ENCODE measurements around the gene THAP5. TPM values are rescaled to one million over a fixed set of nuclear protein-coding genes. Genes with fewer than 3 reads are reported as not detected.
"Not testable (repeated sequence)": the region's sequence is repeated elsewhere in the genome, so short reads cannot be mapped to it uniquely, and the experiment has no call there.

The THAP5 gene
- total and polyA plus RNA-seq, 5 donors = 10.0 to 31.1 (median 30.5) TPM

DNA sequence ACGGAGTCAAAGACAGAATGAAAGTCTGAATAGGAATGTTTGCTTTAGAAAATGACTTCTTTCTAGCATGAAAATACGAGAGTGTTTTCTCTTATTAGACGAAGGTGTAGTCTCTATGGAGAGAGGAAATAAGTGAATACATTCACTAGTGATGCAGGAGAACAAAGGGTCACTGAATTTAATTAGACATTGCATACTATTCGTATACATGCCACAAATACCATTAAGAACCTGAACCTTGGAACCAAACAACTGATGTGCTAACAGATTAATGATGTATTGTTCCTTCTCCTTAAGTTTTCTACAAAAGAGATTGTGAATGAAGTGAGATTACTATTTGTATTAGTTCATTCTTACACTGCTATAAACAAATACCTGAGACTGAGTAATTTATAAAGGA, 10.3 kb downstream of the THAP5 start:
- intact Hi-C loops (cut with DNase I) = no loop called here
- WGBS = 89% methylated on average over 4 of the region's 4 CpGs
- H3K4me1 ChIP-seq (ENCODE audit: control insufficient read depth, insufficient read depth, low read length) = no peaks in the 10 kb centered on the region
- H3K9me3 ChIP-seq (ENCODE audit: control insufficient read depth, low read length) = no peaks in the 10 kb centered on the region
- ATAC-seq = no peak
- H3K4me3 ChIP-seq (ENCODE audit: low read length) = no peak overlapping the region
- H3K27ac ChIP-seq (ENCODE audit: low read length) = no peak overlapping the region
- H3K27me3 ChIP-seq (ENCODE audit: control insufficient read depth, insufficient read depth) = no peaks in the 10 kb centered on the region
- DNase-seq = no peak

GRCh38 chr7:108557617-108558016, 11.9 kb downstream of the THAP5 start:
- ATAC-seq = no peak
- Histone ChIP-seq H3K4me1 (ENCODE audit: control insufficient read depth, insufficient read depth, low read length) (no peaks in the 10 kb centered on the region), H3K4me3 (ENCODE audit: low read length) (no peak overlapping the region), H3K27ac (ENCODE audit: low read length) (no peak overlapping the region), H3K27me3 (ENCODE audit: control insufficient read depth, insufficient read depth) (no peaks in the 10 kb centered on the region), H3K9me3 (ENCODE audit: control insufficient read depth, low read length) (no peaks in the 10 kb centered on the region)
- WGBS = 100% methylated on average over 1 of the region's 1 CpG
- DNase-seq = no peak
- intact Hi-C loops (cut with DNase I) = no loop called here

GRCh38 chr7:108557191-108557590, 12.3 kb downstream of the THAP5 start:
- no peak for DNase-seq
- no peaks in the 10 kb centered on the region for H3K4me1 ChIP-seq (ENCODE audit: control insufficient read depth, insufficient read depth, low read length)
- H3K9me3 ChIP-seq (ENCODE audit: control insufficient read depth, low read length) = no peaks in the 10 kb centered on the region
- ATAC-seq = no peak
- H3K4me3 ChIP-seq (ENCODE audit: low read length) = no peak overlapping the region
- no peaks in the 10 kb centered on the region for H3K27me3 ChIP-seq (ENCODE audit: control insufficient read depth, insufficient read depth)
- intact Hi-C loops (cut with DNase I) = no loop called here
- WGBS = 98% methylated on average over 3 of the region's 3 CpGs
- no peak overlapping the region for H3K27ac ChIP-seq (ENCODE audit: low read length)

DNA sequence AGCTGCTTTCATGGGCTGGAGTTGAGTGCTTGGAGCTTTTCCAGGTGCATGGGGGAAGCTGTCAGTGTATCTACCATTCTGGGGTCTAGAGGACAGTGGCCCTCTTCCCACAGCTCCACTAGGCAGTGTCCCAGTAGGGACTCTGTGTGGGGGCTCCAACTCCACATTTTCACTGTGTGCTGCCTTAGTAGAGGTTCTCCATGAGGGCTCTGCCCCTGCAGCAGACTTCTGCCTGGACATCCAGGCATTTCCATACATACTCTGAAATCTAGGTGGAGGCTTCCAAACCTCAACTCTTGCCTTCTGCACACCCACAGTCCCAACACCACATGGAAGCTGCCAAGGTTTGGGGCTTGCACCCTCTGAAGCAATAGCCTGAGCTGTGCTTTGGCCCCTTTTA, 12.8 kb downstream of the THAP5 start:
- not testable (repeated sequence) for H3K27me3 ChIP-seq (ENCODE audit: control insufficient read depth, insufficient read depth)

DNA sequence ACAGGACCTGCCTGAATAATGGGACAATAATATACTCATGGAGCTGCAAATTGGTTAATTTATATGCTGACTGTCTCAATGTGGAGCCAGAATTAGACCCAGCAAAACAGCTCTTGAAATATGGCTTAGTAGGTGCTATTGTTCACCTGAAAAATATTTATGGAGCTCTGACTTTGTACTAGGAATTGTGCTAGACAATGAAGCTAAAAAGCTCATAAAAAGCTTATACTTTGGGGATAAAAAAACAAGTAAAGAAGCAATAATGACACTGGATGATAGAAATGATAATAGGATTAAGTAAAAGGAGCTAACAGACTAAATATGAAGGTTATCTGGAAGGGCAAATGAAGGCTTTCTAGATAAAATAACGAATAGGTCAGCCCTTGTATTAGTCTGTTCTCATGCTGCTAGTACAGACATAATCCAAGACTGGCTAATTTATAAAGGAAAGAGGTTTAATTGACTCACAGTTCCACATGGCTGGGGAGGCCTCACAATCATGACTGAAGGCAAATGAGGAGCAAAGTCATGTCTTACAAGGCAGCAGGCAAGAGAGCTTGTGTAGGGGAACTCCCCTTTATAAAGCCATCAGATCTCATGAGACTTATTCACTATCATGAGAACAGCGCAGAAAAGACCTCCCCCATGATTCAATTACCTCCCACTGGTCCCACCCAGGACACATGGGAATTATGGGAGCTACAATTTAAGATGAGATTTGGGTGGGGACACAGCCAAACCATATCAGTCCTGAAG, 21.2 kb downstream of the THAP5 start:
- 75% methylated on average over 2 of the region's 2 CpGs for WGBS
- H3K27ac ChIP-seq (ENCODE audit: low read length); DNase-seq; H3K9me3 ChIP-seq (ENCODE audit: control insufficient read depth, low read length); intact Hi-C loops (cut with DNase I); H3K4me1 ChIP-seq (ENCODE audit: control insufficient read depth, insufficient read depth, low read length); H3K4me3 ChIP-seq (ENCODE audit: low read length); ATAC-seq; H3K27me3 ChIP-seq (ENCODE audit: control insufficient read depth, insufficient read depth): not testable (repeated sequence)

More for the DNA sequence above, 12.8 kb downstream of the THAP5 start:
- H3K4me1 ChIP-seq (ENCODE audit: control insufficient read depth, insufficient read depth, low read length); ATAC-seq; H3K27ac ChIP-seq (ENCODE audit: low read length); H3K4me3 ChIP-seq (ENCODE audit: low read length); DNase-seq; H3K9me3 ChIP-seq (ENCODE audit: control insufficient read depth, low read length); intact Hi-C loops (cut with DNase I): not testable (repeated sequence)

- Histone ChIP-seq H3K9me3 (ENCODE audit: control insufficient read depth, low read length) (no peaks in the 10 kb centered on the region), H3K27me3 (ENCODE audit: control insufficient read depth, insufficient read depth) (no peaks in the 10 kb centered on the region), H3K27ac (ENCODE audit: low read length) (no peak overlapping the region), H3K4me1 (ENCODE audit: control insufficient read depth, insufficient read depth, low read length) (no peaks in the 10 kb centered on the region), H3K4me3 (ENCODE audit: low read length) (no peak overlapping the region)
- no peak for ATAC-seq
- WGBS = 76% methylated on average over 2 of the region's 2 CpGs
- DNase-seq = no peak
- intact Hi-C loops (cut with DNase I) = no loop called here
Measured at GRCh38 chr7:108541478-108541877, 28.0 kb downstream of the THAP5 start.

- WGBS = 90% methylated on average over 4 of the region's 4 CpGs
- H3K4me3 ChIP-seq (ENCODE audit: low read length); H3K27me3 ChIP-seq (ENCODE audit: control insufficient read depth, insufficient read depth); H3K4me1 ChIP-seq (ENCODE audit: control insufficient read depth, insufficient read depth, low read length); H3K27ac ChIP-seq (ENCODE audit: low read length); DNase-seq; H3K9me3 ChIP-seq (ENCODE audit: control insufficient read depth, low read length); ATAC-seq; intact Hi-C loops (cut with DNase I): not testable (repeated sequence)
Measured at GRCh38 chr7:108538685-108539084, 30.8 kb downstream of the THAP5 start.

DNA sequence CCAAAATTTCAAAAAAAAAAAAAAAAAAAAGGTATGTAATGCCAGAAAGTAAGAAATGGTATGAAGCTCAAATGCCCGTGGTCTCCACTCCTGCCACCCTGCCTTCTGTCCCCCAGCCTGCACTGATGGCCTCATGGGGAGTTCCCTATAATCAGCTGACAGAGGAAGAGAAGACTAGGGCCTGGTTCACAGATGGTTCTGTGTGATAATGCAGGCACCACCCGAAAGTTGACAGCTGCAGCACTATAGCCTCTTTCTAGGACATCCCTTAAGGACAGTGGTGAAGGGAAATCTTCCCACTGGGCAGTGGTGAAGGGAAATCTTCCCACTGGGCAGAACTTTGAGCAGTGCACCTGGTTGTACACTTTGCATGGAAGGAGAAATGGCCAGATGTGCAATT, 31.3 kb downstream of the THAP5 start:
- H3K4me1 ChIP-seq (ENCODE audit: control insufficient read depth, insufficient read depth, low read length); H3K27ac ChIP-seq (ENCODE audit: low read length); DNase-seq; H3K27me3 ChIP-seq (ENCODE audit: control insufficient read depth, insufficient read depth); H3K4me3 ChIP-seq (ENCODE audit: low read length); ATAC-seq; H3K9me3 ChIP-seq (ENCODE audit: control insufficient read depth, low read length); intact Hi-C loops (cut with DNase I): not testable (repeated sequence)
- WGBS = 61% methylated on average over 2 of the region's 2 CpGs

DNA sequence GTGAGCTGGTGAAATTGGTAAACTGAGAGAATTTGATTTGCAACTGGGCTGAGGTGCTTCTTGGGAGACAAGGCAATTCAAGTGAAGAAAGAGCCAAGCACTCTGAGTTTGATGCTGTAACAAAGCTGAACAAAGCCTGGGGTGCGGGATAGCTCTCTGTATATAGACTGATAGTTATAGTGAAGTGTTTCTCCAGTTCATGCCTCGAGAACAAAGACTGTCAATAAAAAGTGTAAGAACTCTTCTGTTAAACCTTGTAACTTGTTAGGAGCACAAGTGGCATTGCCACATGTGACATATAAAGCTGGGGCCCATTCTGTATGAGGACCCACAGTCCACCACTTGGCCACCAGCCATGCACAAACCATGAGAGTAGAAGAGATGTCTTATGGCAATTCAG, 32.3 kb downstream of the THAP5 start:
- WGBS = 87% methylated on average over 2 of the region's 2 CpGs
- no peak for DNase-seq

GRCh38 chr7:108535744-108536143, 33.8 kb downstream of the THAP5 start:
- 45% methylated on average over 1 of the region's 1 CpG for WGBS
- H3K9me3 ChIP-seq (ENCODE audit: control insufficient read depth, low read length) = no peaks in the 10 kb centered on the region
- H3K27me3 ChIP-seq (ENCODE audit: control insufficient read depth, insufficient read depth) = no peaks in the 10 kb centered on the region
- H3K4me1 ChIP-seq (ENCODE audit: control insufficient read depth, insufficient read depth, low read length) = no peaks in the 10 kb centered on the region
- no peak overlapping the region for H3K27ac ChIP-seq (ENCODE audit: low read length)
- intact Hi-C loops (cut with DNase I) = no loop called here
- H3K4me3 ChIP-seq (ENCODE audit: low read length) = no peak overlapping the region
- ATAC-seq (no peak), DNase-seq (no peak)

More for the DNA sequence above, 32.3 kb downstream of the THAP5 start:
- Histone ChIP-seq H3K4me3 (ENCODE audit: low read length) (no peak overlapping the region), H3K27me3 (ENCODE audit: control insufficient read depth, insufficient read depth) (no peaks in the 10 kb centered on the region), H3K9me3 (ENCODE audit: control insufficient read depth, low read length) (no peaks in the 10 kb centered on the region), H3K27ac (ENCODE audit: low read length) (no peak overlapping the region), H3K4me1 (ENCODE audit: control insufficient read depth, insufficient read depth, low read length) (no peaks in the 10 kb centered on the region)
- no peak for ATAC-seq
- intact Hi-C loops (cut with DNase I) = no loop called here

DNA sequence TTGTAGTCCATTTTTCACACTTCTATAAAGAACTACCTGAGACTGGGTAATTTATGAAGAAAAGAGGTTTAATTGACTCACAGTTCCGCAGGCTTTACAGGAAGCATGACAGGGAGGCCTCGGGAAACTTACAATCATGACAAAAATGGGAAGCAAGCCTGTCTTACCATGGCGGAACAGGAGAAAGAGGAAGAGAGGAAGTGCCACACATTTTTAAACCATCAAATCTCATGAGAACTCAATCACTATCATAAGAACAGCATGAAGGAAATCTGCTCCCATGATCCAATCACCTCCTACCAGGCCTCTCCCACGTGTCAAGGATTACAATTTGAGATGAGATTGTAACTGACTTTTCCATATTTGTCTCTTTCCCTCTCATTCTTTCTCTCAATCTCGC, 34.2 kb downstream of the THAP5 start:
- DNase-seq (no peak), ATAC-seq (no peak)
- Histone ChIP-seq H3K4me3 (ENCODE audit: low read length) (no peak overlapping the region), H3K27me3 (ENCODE audit: control insufficient read depth, insufficient read depth) (no peaks in the 10 kb centered on the region), H3K9me3 (ENCODE audit: control insufficient read depth, low read length) (no peaks in the 10 kb centered on the region), H3K27ac (ENCODE audit: low read length) (no peak overlapping the region), H3K4me1 (ENCODE audit: control insufficient read depth, insufficient read depth, low read length) (no peaks in the 10 kb centered on the region)
- intact Hi-C loops (cut with DNase I) = no loop called here
- 48% methylated on average over 5 of the region's 5 CpGs for WGBS

DNA sequence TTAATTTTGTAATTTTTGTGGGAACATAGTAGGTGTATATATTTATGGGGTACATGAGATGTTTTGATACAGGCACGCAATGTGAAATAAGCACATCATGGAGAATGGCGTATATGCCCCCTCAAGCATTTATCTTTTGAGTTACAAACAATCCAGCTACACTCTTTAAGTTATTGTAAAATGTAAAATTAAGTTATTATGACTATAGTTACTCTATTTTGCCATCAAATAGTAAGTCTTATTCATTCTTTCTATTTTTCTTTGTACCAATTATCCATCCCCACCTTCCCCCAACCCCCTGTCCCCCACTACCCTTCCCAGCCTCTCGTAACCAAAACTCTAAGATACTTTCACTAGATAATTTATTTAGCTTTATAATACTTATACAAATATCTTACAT, 35.8 kb downstream of the THAP5 start:
- Histone ChIP-seq H3K4me3 (ENCODE audit: low read length) (no peak overlapping the region), H3K9me3 (ENCODE audit: control insufficient read depth, low read length) (no peaks in the 10 kb centered on the region), H3K27me3 (ENCODE audit: control insufficient read depth, insufficient read depth) (no peaks in the 10 kb centered on the region), H3K4me1 (ENCODE audit: control insufficient read depth, insufficient read depth, low read length) (no peaks in the 10 kb centered on the region), H3K27ac (ENCODE audit: low read length) (no peak overlapping the region)
- ATAC-seq = no peak
- intact Hi-C loops (cut with DNase I) = no loop called here
- DNase-seq = no peak
- 98% methylated on average over 3 of the region's 3 CpGs for WGBS

Data from right cardiac atrium (tissue), 5 donors.